Mammary epithelial cell (primary cell): ENCODE measurements around the gene FRS2.

ENCODE experiments used
- EZH2 ChIP-seq: IDR thresholded peaks from 2 replicates; pipeline ENCODE4 v1.6.1; 2012; ENCODE audit warnings: low read length, inconsistent platforms, borderline replicate concordance
- TF ChIP-seq, protein P1 (sequence below), 2 donors: IDR thresholded peaks in 1 of 2; conservative IDR thresholded peaks in 1 of 2; 2 replicates each; pipeline ENCODE4 v1.5.1; 2011 to 2012; ENCODE audit warnings: inconsistent platforms in 2 of 2, low read length in 2 of 2, mild to moderate bottlenecking in 2 of 2, control low read depth in 1 of 2, low read depth in 1 of 2; ENCODE audit not compliant: insufficient read depth in 1 of 2; ENCODE audit errors: extremely low read depth in 1 of 2

- TF ChIP-seq, protein P1, sequence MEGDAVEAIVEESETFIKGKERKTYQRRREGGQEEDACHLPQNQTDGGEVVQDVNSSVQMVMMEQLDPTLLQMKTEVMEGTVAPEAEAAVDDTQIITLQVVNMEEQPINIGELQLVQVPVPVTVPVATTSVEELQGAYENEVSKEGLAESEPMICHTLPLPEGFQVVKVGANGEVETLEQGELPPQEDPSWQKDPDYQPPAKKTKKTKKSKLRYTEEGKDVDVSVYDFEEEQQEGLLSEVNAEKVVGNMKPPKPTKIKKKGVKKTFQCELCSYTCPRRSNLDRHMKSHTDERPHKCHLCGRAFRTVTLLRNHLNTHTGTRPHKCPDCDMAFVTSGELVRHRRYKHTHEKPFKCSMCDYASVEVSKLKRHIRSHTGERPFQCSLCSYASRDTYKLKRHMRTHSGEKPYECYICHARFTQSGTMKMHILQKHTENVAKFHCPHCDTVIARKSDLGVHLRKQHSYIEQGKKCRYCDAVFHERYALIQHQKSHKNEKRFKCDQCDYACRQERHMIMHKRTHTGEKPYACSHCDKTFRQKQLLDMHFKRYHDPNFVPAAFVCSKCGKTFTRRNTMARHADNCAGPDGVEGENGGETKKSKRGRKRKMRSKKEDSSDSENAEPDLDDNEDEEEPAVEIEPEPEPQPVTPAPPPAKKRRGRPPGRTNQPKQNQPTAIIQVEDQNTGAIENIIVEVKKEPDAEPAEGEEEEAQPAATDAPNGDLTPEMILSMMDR (conservative IDR thresholded peaks at IDR 0.05 in 1 of 2, IDR thresholded peaks at IDR 0.05 in 1 of 2; ENCODE audit: extremely low read depth in 1 of 2, insufficient read depth in 1 of 2, low read depth in 1 of 2, low read length in 2 of 2): no peak
- no peak for TF ChIP-seq EZH2
These were observed 10.9 kb downstream of the FRS2 start for GRCh38 chr12:69481133-69481532.
